Neural progenitor cell (in vitro differentiated cells): ENCODE results near the gene MYLK. TPM values are rescaled to one million over a fixed set of nuclear protein-coding genes. Genes with fewer than 3 reads are reported as not detected.

Experiments used
- DNase-seq: peaks from one replicate; pipeline ENCODE4 v3.0.0-alpha.2; 2016; ENCODE audit warnings: low spot score
- H2AFZ ChIP-seq: fragments of 200-600 bp; sonication (generic); replicated peaks from 2 replicates; pipeline ENCODE4 v1.6.1; 2016; ENCODE audit warnings: antibody characterized with exemption
- H3F3A ChIP-seq: fragments of 200-600 bp; sonication (generic); 2 replicates; pipeline ENCODE4 v1.6.1; 2016; ENCODE audit warnings: antibody characterized with exemption, low read depth
- H3K27ac ChIP-seq: fragments of 200-600 bp; sonication (generic); 2 replicates; pipeline ENCODE4 v1.5.1; 2016; ENCODE audit warnings: mild to moderate bottlenecking
- H3K27me3 ChIP-seq: fragments of 200-600 bp; sonication (generic); 2 replicates; pipeline ENCODE4 v1.6.1; 2016; ENCODE audit warnings: mild to moderate bottlenecking, moderate library complexity
- H3K36me3 ChIP-seq: fragments of 200-600 bp; sonication (generic); 2 replicates; pipeline ENCODE4 v1.5.1; 2016
- H3K4me1 ChIP-seq: fragments of 200-600 bp; sonication (generic); 2 replicates; pipeline ENCODE4 v1.6.1; 2016; ENCODE audit warnings: mixed run types
- H3K4me2 ChIP-seq: fragments of 200-600 bp; sonication (generic); 2 replicates; pipeline ENCODE4 v1.6.1; 2016
- H3K4me3 ChIP-seq: fragments of 200-600 bp; sonication (generic); 2 replicates; pipeline ENCODE4 v1.5.1; 2016
- H3K79me2 ChIP-seq: fragments of 200-600 bp; sonication (generic); 2 replicates; pipeline ENCODE4 v1.6.1; 2016; ENCODE audit warnings: low read depth
- H3K9ac ChIP-seq: fragments of 200-600 bp; sonication (generic); 2 replicates; pipeline ENCODE4 v1.6.1; 2016
- H3K9me3 ChIP-seq: fragments of 200-600 bp; sonication (generic); 2 replicates; pipeline ENCODE4 v1.5.1; 2016; ENCODE audit warnings: low read depth
- H4K20me1 ChIP-seq: fragments of 200-600 bp; sonication (generic); 2 replicates; pipeline ENCODE4 v1.6.1; 2016; ENCODE audit warnings: low read depth
- H3K27ac Mint-ChIP-seq: 3 replicates; pipeline ENCODE4 v1.8.0; 2021; ENCODE audit warnings: mixed read lengths
- H3K27me3 Mint-ChIP-seq: 2 replicates; pipeline ENCODE4 v1.8.0; 2022; ENCODE audit warnings: low read depth, mild to moderate bottlenecking, inconsistent platforms, moderate library complexity, mixed read lengths; ENCODE audit not compliant: insufficient read depth
- H3K36me3 Mint-ChIP-seq: 3 replicates; pipeline ENCODE4 v1.8.0; 2021; ENCODE audit warnings: mixed read lengths
- H3K4me1 Mint-ChIP-seq: 3 replicates; pipeline ENCODE4 v1.8.0; 2021; ENCODE audit warnings: mixed read lengths
- H3K4me3 Mint-ChIP-seq: 3 replicates; pipeline ENCODE4 v1.8.0; 2021; ENCODE audit warnings: mild to moderate bottlenecking, moderate library complexity, mixed read lengths
- H3K9me3 Mint-ChIP-seq: 3 replicates; pipeline ENCODE4 v1.8.0; 2020; ENCODE audit warnings: mixed read lengths
- EZH2 ChIP-seq: fragments of 200-600 bp; sonication (generic); IDR thresholded peaks from 2 replicates; pipeline ENCODE4 v1.6.1; 2017; ENCODE audit warnings: antibody characterized with exemption, mild to moderate bottlenecking, moderate library complexity
- EZH2phosphoT487 ChIP-seq: fragments of 200-600 bp; sonication (generic); IDR thresholded peaks from 2 replicates; pipeline ENCODE4 v1.6.1; 2017; ENCODE audit warnings: antibody characterized with exemption
- total RNA-seq: library from RNA; depleted of rRNA; stranded (reverse); fragments of >200 nt; gene quantifications from 2 replicates; pipeline ENCODE4 v1.2.3, GENCODE V29; 2015; ENCODE audit warnings: low replicate concordance
- TF ChIP-seq, protein P1 (sequence below): fragments of 200-600 bp; sonication (generic); IDR thresholded peaks from 2 replicates; pipeline ENCODE4 v1.5.1; 2017; ENCODE audit warnings: antibody characterized with exemption, mild to moderate bottlenecking

MYLK gene
- total RNA-seq, 1 donor from 2014 or later = 28.4 TPM

DNA sequence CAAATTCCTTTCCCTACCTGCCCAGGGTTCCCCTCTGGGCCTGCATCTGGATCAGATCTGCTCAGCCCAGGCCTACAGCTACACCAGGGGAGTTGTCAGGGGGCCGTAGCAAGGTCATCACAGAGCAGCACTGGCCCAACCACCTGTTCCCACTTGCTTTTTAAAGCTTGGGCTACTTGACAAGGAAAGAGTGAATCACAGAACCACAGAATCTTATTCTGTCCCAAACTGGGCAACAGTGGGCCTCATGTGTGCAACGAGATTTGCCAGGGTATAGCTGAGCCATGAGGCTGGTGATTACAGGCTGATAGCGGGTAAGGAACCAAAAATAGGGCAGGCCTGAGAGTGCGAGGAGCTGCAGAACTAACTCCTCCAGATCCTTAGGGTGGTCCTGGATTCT lies 66.7 kb downstream of the MYLK start:
- H2AFZ ChIP-seq = no peak overlapping the region
- no peak for DNase-seq
- peaks cover 19% of the 10 kb centered on the region for H3K4me1 ChIP-seq
- Mint-ChIP-seq H3K27me3 (peaks cover 6% of the 10 kb centered on the region), H3K27ac (no peak overlapping the region), H3K36me3 (peaks cover 51% of the 10 kb centered on the region), H3K4me3 (no peak overlapping the region), H3K4me1 (peaks cover 28% of the 10 kb centered on the region), H3K9me3 (peaks cover 10% of the 10 kb centered on the region)
- no peak overlapping the region for H3K27ac ChIP-seq
- no peaks in the 10 kb centered on the region for H3K9me3 ChIP-seq
- no peaks in the 10 kb centered on the region for H3K27me3 ChIP-seq
- no peaks in the 10 kb centered on the region for H3K36me3 ChIP-seq
- H3K9ac ChIP-seq = no peak overlapping the region
- no peak overlapping the region for H3K4me3 ChIP-seq
- TF ChIP-seq, protein P1, sequence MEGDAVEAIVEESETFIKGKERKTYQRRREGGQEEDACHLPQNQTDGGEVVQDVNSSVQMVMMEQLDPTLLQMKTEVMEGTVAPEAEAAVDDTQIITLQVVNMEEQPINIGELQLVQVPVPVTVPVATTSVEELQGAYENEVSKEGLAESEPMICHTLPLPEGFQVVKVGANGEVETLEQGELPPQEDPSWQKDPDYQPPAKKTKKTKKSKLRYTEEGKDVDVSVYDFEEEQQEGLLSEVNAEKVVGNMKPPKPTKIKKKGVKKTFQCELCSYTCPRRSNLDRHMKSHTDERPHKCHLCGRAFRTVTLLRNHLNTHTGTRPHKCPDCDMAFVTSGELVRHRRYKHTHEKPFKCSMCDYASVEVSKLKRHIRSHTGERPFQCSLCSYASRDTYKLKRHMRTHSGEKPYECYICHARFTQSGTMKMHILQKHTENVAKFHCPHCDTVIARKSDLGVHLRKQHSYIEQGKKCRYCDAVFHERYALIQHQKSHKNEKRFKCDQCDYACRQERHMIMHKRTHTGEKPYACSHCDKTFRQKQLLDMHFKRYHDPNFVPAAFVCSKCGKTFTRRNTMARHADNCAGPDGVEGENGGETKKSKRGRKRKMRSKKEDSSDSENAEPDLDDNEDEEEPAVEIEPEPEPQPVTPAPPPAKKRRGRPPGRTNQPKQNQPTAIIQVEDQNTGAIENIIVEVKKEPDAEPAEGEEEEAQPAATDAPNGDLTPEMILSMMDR = no peak
- TF ChIP-seq EZH2phosphoT487 (no peak), EZH2 (no peak)
- H4K20me1 ChIP-seq = no peaks in the 10 kb centered on the region
- H3K79me2 ChIP-seq = no peaks in the 10 kb centered on the region
- no peak overlapping the region for H3K4me2 ChIP-seq
- no peaks in the 10 kb centered on the region for H3F3A ChIP-seq

DNA sequence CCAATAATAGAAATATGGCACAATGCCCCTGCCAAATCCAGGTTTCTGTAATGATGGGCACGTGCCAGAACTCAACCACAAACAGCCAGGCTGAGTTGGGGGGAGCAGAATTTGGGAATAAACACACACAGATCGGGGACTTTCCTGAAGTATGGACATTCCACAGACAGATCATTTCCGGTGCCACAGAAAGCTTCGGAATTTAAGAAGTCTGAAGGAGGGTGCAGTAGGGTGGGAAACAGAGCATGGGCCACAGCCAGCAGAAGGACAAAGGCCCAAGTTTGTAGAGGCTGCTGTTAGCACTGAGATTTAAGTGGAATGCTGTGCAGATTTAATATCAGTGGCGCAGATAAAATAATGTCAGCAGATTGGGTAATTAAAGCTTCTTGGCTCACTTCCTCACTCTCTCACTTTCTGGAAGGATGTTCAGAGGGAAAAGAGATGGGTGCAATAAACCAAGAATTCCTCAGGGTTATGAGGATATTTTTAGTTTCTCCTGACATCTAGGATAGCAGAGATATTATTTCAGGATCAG lies 67.4 kb downstream of the MYLK start:
- Histone ChIP-seq H3K27ac (no peak overlapping the region), H3K4me2 (no peak overlapping the region), H3K27me3 (no peaks in the 10 kb centered on the region), H4K20me1 (no peaks in the 10 kb centered on the region), H3K4me3 (no peak overlapping the region), H3K4me1 (peaks cover 19% of the 10 kb centered on the region), H3K79me2 (no peaks in the 10 kb centered on the region), H3F3A (no peaks in the 10 kb centered on the region), H2AFZ (no peak overlapping the region), H3K36me3 (no peaks in the 10 kb centered on the region), H3K9ac (no peak overlapping the region), H3K9me3 (no peaks in the 10 kb centered on the region)
- Mint-ChIP-seq H3K4me1 (peaks cover 29% of the 10 kb centered on the region), H3K9me3 (peaks cover 5% of the 10 kb centered on the region), H3K4me3 (no peak overlapping the region), H3K27me3 (peaks cover 4% of the 10 kb centered on the region), H3K36me3 (peaks cover 44% of the 10 kb centered on the region), H3K27ac (no peak overlapping the region)
- no peak for DNase-seq
- no peak for TF ChIP-seq EZH2phosphoT487
- TF ChIP-seq, protein P1 = no peak
- no peak for TF ChIP-seq EZH2

DNA sequence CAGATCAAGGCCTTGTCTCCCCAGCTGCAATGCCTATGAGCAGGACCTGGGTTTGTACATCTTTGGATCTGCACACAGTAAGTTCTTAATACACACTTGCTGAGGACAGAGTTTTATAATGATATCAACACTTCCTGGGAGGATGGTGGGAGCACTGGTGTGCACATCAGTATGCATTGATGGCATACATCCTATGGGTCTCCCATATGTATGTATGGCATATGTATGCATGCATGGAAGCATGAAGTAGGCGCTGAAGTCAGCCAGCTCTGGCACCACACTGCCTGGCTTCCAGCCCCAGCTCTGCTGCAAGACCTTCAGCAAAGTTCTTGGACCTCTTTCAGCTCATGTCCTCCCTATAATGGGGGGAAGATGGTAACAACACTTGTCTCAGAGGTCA lies 68.2 kb downstream of the MYLK start:
- H3K27ac Mint-ChIP-seq = no peak overlapping the region

More for the DNA sequence above, 68.2 kb downstream of the MYLK start:
- no peak overlapping the region for H3K4me2 ChIP-seq
- no peaks in the 10 kb centered on the region for H3K9me3 Mint-ChIP-seq
- H3K4me3 ChIP-seq = no peak overlapping the region
- H3K27me3 ChIP-seq = no peaks in the 10 kb centered on the region
- H3K27ac ChIP-seq = no peak overlapping the region
- no peak for DNase-seq
- no peaks in the 10 kb centered on the region for H3K79me2 ChIP-seq
- no peaks in the 10 kb centered on the region for H4K20me1 ChIP-seq
- TF ChIP-seq EZH2 (no peak), EZH2phosphoT487 (no peak)
- TF ChIP-seq, protein P1 = no peak
- no peak overlapping the region for H2AFZ ChIP-seq
- H3K9ac ChIP-seq = no peak overlapping the region
- H3K4me3 Mint-ChIP-seq = no peak overlapping the region
- H3K36me3 Mint-ChIP-seq = peaks cover 37% of the 10 kb centered on the region
- no peaks in the 10 kb centered on the region for H3K36me3 ChIP-seq
- H3F3A ChIP-seq = no peaks in the 10 kb centered on the region
- H3K9me3 ChIP-seq = no peaks in the 10 kb centered on the region
- H3K27me3 Mint-ChIP-seq = peaks cover 4% of the 10 kb centered on the region
- peaks cover 36% of the 10 kb centered on the region for H3K4me1 Mint-ChIP-seq
- H3K4me1 ChIP-seq = peaks cover 19% of the 10 kb centered on the region
